IPS-15b (cell line): ENCODE results near the gene CRYBG3.

Experiments
- H3K27me3 ChIP-seq: one replicate; pipeline ENCODE4 v1.6.1; 2013; ENCODE audit warnings: low read length; ENCODE audit not compliant: control insufficient read depth, insufficient read depth
- H3K36me3 ChIP-seq: one replicate; pipeline ENCODE4 v1.6.1; 2013; ENCODE audit warnings: low read length; ENCODE audit not compliant: control insufficient read depth, insufficient read depth
- H3K4me1 ChIP-seq: one replicate; pipeline ENCODE4 v1.6.1; 2013; ENCODE audit warnings: mild to moderate bottlenecking, low read length; ENCODE audit not compliant: control insufficient read depth, insufficient read depth
- H3K4me3 ChIP-seq: one replicate; pipeline ENCODE4 v1.5.1; 2013; ENCODE audit warnings: low read depth, low read length
- H3K9ac ChIP-seq: one replicate; pipeline ENCODE4 v1.6.1; 2013; ENCODE audit warnings: low read depth, mild to moderate bottlenecking, low read length
- H3K9me3 ChIP-seq: one replicate; pipeline ENCODE4 v1.6.1; 2013; ENCODE audit warnings: mild to moderate bottlenecking, low read length; ENCODE audit not compliant: control insufficient read depth, insufficient read depth

The CRYBG3 gene

DNA sequence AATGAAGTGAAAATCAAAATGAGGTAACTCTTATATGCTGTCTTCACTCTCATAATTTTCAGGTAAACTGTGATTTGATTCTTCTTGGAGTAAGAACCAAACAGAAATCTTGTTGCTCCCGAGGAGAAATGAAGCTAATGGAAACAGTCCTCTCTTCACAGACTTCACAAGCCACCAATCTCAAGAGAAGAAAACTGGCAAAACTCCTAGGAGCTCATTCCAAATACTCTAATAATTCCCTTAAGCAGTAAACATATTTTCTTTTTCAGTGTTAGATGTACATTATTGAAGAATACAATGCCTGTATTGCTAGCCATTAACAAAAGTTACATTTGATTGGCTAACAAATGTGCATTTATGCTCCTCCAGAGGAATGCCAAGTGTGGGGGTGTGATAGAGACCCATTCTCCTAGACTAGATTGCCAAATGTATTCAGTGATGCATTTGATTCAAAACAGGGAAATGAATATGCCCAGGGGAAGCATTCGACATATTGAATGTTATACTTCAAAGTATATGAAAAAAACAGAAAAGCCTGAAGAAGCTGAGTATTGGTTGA, 162.2 kb downstream of the CRYBG3 start:
- no peak overlapping the region for H3K4me3 ChIP-seq
- peaks cover 2% of the 10 kb centered on the region for H3K4me1 ChIP-seq
- no peaks in the 10 kb centered on the region for H3K27me3 ChIP-seq
- no peaks in the 10 kb centered on the region for H3K9me3 ChIP-seq
- H3K36me3 ChIP-seq, result no peaks in the 10 kb centered on the region
- H3K9ac ChIP-seq, result no peak overlapping the region

GRCh38 chr3:97987306-97987705, 165.5 kb downstream of the CRYBG3 start:
- H3K27me3 ChIP-seq, result no peaks in the 10 kb centered on the region
- H3K4me3 ChIP-seq, result no peak overlapping the region
- no peaks in the 10 kb centered on the region for H3K36me3 ChIP-seq
- no peak overlapping the region for H3K9ac ChIP-seq
- H3K9me3 ChIP-seq, result no peaks in the 10 kb centered on the region
- no peaks in the 10 kb centered on the region for H3K4me1 ChIP-seq

GRCh38 chr3:97988784-97989568, 167.2 kb downstream of the CRYBG3 start:
- Histone ChIP-seq H3K4me3 (no peak overlapping the region), H3K36me3 (no peaks in the 10 kb centered on the region), H3K9ac (no peak overlapping the region), H3K4me1 (peaks cover 7% of the 10 kb centered on the region), H3K27me3 (no peaks in the 10 kb centered on the region), H3K9me3 (no peaks in the 10 kb centered on the region)

DNA sequence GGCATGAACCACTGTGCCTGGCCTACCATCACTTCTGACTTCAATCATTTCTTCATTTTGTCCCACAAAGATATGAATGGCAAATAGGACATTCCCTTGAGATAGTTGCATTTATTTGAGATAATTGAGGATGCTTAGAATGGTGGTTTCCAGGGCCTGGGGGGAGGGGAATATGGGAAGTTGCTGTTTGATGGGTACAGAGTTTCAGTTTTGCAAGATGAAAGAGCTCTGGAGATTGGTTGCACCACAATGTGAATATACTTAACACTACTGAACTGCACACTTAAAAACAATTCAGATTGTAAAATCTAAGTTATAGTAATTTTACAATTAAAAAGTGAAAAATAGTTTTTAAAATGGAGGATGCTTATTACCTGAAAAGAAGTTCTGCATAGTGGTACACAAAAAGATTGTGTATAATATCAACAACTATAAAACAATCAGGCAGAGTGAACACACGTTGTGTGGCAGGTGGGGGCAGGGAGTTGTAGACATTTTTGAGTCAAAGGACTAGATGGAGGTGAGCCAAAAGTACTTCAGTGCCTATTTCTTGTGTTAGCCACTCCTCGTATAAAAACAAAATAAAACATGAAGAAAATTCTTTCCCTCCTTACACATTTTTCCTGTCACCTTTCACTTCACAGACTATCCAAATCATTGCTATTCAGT, 168.9 kb downstream of the CRYBG3 start:
- no peaks in the 10 kb centered on the region for H3K36me3 ChIP-seq
- H3K4me1 ChIP-seq, result peaks cover 9% of the 10 kb centered on the region

DNA sequence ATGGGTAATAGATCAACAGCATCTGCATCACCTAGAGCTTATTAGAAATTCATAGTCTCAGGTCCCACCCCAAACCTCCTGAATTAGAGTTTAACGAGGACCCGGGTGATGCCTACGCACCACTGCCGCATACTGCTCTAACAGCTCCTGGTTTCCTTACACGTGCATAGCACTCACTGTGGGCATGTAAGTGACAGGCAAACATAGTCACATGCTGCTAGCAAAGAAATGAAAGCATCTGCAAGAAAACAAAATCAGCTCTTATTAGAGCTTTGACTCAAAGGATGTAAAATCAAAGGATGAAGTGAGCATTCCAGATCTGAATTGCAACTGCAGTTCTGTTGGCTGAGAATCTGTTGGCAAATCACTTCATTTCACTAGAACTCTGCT, 169.5 kb downstream of the CRYBG3 start:
- Histone ChIP-seq H3K9ac (no peak overlapping the region), H3K36me3 (no peaks in the 10 kb centered on the region), H3K4me1 (peaks cover 9% of the 10 kb centered on the region), H3K9me3 (no peaks in the 10 kb centered on the region), H3K27me3 (no peaks in the 10 kb centered on the region), H3K4me3 (no peak overlapping the region)

More for the DNA sequence above, 168.9 kb downstream of the CRYBG3 start:
- H3K9ac ChIP-seq, result no peak overlapping the region
- no peaks in the 10 kb centered on the region for H3K27me3 ChIP-seq
- no peaks in the 10 kb centered on the region for H3K9me3 ChIP-seq
- no peak overlapping the region for H3K4me3 ChIP-seq

GRCh38 chr3:97992547-97993173, 170.8 kb downstream of the CRYBG3 start:
- no peaks in the 10 kb centered on the region for H3K36me3 ChIP-seq
- no peak overlapping the region for H3K9ac ChIP-seq

GRCh38 chr3:97993526-97993925, 171.7 kb downstream of the CRYBG3 start:
- H3K4me1 ChIP-seq, result peaks cover 9% of the 10 kb centered on the region

More at GRCh38 chr3:97992547-97993173, 170.8 kb downstream of the CRYBG3 start:
- Histone ChIP-seq H3K4me3 (no peak overlapping the region), H3K4me1 (peaks cover 9% of the 10 kb centered on the region), H3K27me3 (no peaks in the 10 kb centered on the region), H3K9me3 (no peaks in the 10 kb centered on the region)

DNA sequence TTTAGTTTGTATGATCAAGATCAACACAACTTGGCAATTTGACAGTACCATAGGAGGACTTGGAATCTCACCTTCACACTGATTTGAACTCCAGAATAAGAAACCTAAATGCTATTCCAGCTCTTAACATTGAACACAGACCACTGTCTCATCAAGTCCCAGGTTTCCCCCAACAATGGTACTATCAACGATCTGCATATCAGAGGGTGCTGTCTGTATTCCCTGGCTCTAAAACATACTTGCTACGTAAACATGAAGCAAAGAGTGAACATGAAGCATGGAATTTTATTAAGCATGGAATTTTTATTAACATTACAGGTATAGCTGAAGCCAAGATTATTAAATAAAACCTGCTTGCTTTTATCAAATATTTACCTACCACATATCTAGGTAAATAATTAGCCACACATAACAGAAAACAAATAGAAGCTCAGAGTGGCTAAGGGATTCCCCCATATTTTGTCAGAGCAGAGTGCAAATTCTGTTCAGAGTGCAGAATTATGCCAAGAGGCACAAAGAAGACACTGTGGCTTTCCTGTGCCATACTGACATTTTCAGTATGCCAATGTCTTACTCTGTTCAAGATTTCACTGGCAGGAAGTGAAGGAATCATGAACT, 172.6 kb downstream of the CRYBG3 start:
- Histone ChIP-seq H3K4me3 (no peak overlapping the region), H3K36me3 (no peaks in the 10 kb centered on the region), H3K9ac (no peak overlapping the region), H3K9me3 (no peaks in the 10 kb centered on the region), H3K4me1 (peaks cover 9% of the 10 kb centered on the region), H3K27me3 (no peaks in the 10 kb centered on the region)

More at GRCh38 chr3:97993526-97993925, 171.7 kb downstream of the CRYBG3 start:
- H3K36me3 ChIP-seq, result no peaks in the 10 kb centered on the region
- no peaks in the 10 kb centered on the region for H3K9me3 ChIP-seq
- H3K4me3 ChIP-seq, result no peak overlapping the region
- no peak overlapping the region for H3K9ac ChIP-seq
- H3K27me3 ChIP-seq, result no peaks in the 10 kb centered on the region
